Measurements from ENCODE around the gene HCST. TPM values are rescaled to one million over a fixed set of nuclear protein-coding genes. Genes with fewer than 3 reads are reported as not detected.

The HCST gene
- total and polyA plus RNA-seq, 4 donors = 2.0 to 13.3 (median 3.8) TPM

- no peak overlapping the region for H3K9ac ChIP-seq (ENCODE audit: low read depth in 1 of 2, low read length in 2 of 2)
- H3K9me3 ChIP-seq (ENCODE audit: control insufficient read depth in 4 of 4, low read length in 3 of 4) = no peaks in the 10 kb centered on the region
- no peak for DNase-seq (ENCODE audit: low spot score)
- H3K4me3 ChIP-seq (ENCODE audit: low read depth in 1 of 3, low read length in 3 of 3) = no peak overlapping the region
- no peaks in the 10 kb centered on the region for H3K27me3 ChIP-seq (ENCODE audit: control insufficient read depth in 4 of 4, insufficient read depth in 4 of 4, low read length in 3 of 4)
- TF ChIP-seq FOXA2 (IDR thresholded peaks at IDR 0.05) (no peak), RXRA (IDR thresholded peaks at IDR 0.05) (no peak), EGR1 (IDR thresholded peaks at IDR 0.05; ENCODE audit: low read depth in 2 of 2) (no peak), SP1 (IDR thresholded peaks at IDR 0.05) (no peak), HNF4G (IDR thresholded peaks at IDR 0.05) (no peak), FOXA1 (IDR thresholded peaks at IDR 0.05) (no peak), ZBTB33 (IDR thresholded peaks at IDR 0.05) (no peak), YY1 (IDR thresholded peaks at IDR 0.05) (no peak)
- TF ChIP-seq, protein P1, sequence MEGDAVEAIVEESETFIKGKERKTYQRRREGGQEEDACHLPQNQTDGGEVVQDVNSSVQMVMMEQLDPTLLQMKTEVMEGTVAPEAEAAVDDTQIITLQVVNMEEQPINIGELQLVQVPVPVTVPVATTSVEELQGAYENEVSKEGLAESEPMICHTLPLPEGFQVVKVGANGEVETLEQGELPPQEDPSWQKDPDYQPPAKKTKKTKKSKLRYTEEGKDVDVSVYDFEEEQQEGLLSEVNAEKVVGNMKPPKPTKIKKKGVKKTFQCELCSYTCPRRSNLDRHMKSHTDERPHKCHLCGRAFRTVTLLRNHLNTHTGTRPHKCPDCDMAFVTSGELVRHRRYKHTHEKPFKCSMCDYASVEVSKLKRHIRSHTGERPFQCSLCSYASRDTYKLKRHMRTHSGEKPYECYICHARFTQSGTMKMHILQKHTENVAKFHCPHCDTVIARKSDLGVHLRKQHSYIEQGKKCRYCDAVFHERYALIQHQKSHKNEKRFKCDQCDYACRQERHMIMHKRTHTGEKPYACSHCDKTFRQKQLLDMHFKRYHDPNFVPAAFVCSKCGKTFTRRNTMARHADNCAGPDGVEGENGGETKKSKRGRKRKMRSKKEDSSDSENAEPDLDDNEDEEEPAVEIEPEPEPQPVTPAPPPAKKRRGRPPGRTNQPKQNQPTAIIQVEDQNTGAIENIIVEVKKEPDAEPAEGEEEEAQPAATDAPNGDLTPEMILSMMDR (IDR thresholded peaks at IDR 0.05; ENCODE audit: low read depth, low read length, missing input control) = no peak
- TF ChIP-seq, protein P2, sequence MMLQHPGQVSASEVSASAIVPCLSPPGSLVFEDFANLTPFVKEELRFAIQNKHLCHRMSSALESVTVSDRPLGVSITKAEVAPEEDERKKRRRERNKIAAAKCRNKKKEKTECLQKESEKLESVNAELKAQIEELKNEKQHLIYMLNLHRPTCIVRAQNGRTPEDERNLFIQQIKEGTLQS (IDR thresholded peaks at IDR 0.05) = no peak
- TF ChIP-seq, protein P3, sequence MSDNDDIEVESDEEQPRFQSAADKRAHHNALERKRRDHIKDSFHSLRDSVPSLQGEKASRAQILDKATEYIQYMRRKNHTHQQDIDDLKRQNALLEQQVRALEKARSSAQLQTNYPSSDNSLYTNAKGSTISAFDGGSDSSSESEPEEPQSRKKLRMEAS (IDR thresholded peaks at IDR 0.05) = no peak
- no peaks in the 10 kb centered on the region for H3K4me1 ChIP-seq (ENCODE audit: control insufficient read depth in 4 of 4, insufficient read depth in 4 of 4, low read length in 3 of 4)
- no peak overlapping the region for H3K27ac ChIP-seq (ENCODE audit: low read depth in 1 of 2, low read length in 2 of 2)
- peaks cover 7 to 19% (median 8%) of the 10 kb centered on the region in 4 donors for H3K36me3 ChIP-seq (ENCODE audit: control insufficient read depth in 4 of 4, insufficient read depth in 3 of 4, low read depth in 1 of 4, low read length in 3 of 4)
- WGBS = 91% methylated on average over 6 of the region's 6 CpGs
These were observed 17.0 kb upstream of the HCST start for GRCh38 chr19:35885225-35885738.

DNA sequence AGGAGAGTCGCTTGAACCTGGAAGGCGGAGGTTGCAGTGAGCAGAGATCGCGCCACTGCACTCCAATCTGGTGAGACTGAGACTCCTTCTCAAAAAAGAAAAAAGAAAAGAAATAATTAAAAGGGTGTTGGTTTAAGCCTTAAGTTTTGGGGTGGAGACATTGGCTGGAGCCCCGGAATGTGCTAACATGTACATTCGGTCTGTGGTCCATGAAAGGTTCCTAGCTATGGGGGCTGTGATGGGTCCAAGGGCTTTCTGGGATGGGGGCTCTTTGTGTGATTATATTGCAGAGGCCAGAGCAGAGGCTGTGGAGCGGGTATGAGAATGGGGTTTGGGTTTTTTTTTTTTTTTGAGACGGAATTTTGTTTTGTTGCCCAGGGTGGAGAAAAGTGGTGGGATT, 16.4 kb upstream of the HCST start:
- Histone ChIP-seq H3K36me3 (ENCODE audit: control insufficient read depth in 4 of 4, insufficient read depth in 3 of 4, low read depth in 1 of 4, low read length in 3 of 4) (peaks cover 7 to 19% (median 8%) of the 10 kb centered on the region in 4 donors), H3K4me1 (ENCODE audit: control insufficient read depth in 4 of 4, insufficient read depth in 4 of 4, low read length in 3 of 4) (no peaks in the 10 kb centered on the region), H3K27ac (ENCODE audit: low read depth in 1 of 2, low read length in 2 of 2) (no peak overlapping the region), H3K4me3 (ENCODE audit: low read depth in 1 of 3, low read length in 3 of 3) (no peak overlapping the region), H3K27me3 (ENCODE audit: control insufficient read depth in 4 of 4, insufficient read depth in 4 of 4, low read length in 3 of 4) (no peaks in the 10 kb centered on the region), H3K9ac (ENCODE audit: low read depth in 1 of 2, low read length in 2 of 2) (no peak overlapping the region), H3K9me3 (ENCODE audit: control insufficient read depth in 4 of 4, low read length in 3 of 4) (no peaks in the 10 kb centered on the region)
- TF ChIP-seq HNF4A (conservative IDR thresholded peaks at IDR 0.05) (no peak), EGR1 (IDR thresholded peaks at IDR 0.05; ENCODE audit: low read depth in 2 of 2) (no peak), GABPA (IDR thresholded peaks at IDR 0.05 in 1 of 2, conservative IDR thresholded peaks at IDR 0.05 in 1 of 2) (no peak), HNF4G (IDR thresholded peaks at IDR 0.05) (no peak), FOXA1 (IDR thresholded peaks at IDR 0.05) (no peak), YY1 (IDR thresholded peaks at IDR 0.05) (no peak), NR2F2 (IDR thresholded peaks at IDR 0.05) (no peak), TAF1 (conservative IDR thresholded peaks at IDR 0.05) (no peak), FOXA2 (IDR thresholded peaks at IDR 0.05) (no peak), ZBTB33 (IDR thresholded peaks at IDR 0.05) (no peak), JUND (IDR thresholded peaks at IDR 0.05) (no peak), RXRA (IDR thresholded peaks at IDR 0.05) (no peak)
- TF ChIP-seq, protein P1 (IDR thresholded peaks at IDR 0.05; ENCODE audit: low read depth, low read length, missing input control) = no peak
- TF ChIP-seq, protein P2 (IDR thresholded peaks at IDR 0.05) = no peak
- TF ChIP-seq, protein P3 (IDR thresholded peaks at IDR 0.05) = no peak
- DNase-seq (ENCODE audit: low spot score) = no peak
- 97% methylated on average over 8 of the region's 8 CpGs for WGBS
